Activated T-cell treated with anti-CD3 and anti-CD28 coated beads for 1 hour (primary cell): ENCODE measurements around the gene NARS2.

Experiments used
- DNase-seq: peaks from one replicate; pipeline ENCODE4 v3.0.0-alpha.2; 2020; ENCODE audit warnings: low read depth

Gene NARS2

GRCh38 chr11:78414321-78415051 is 160.2 kb downstream of the NARS2 start:
- no peak for DNase-seq

- DNase-seq: no peak
Observed at GRCh38 chr11:78408619-78409018, 166.0 kb downstream of the NARS2 start.

GRCh38 chr11:78406568-78407196 is 168.0 kb downstream of the NARS2 start:
- DNase-seq: no peak

- DNase-seq: no peak
Observed at GRCh38 chr11:78405805-78406204, 168.9 kb downstream of the NARS2 start.

GRCh38 chr11:78403781-78404180 is 170.9 kb downstream of the NARS2 start:
- DNase-seq: no peak

GRCh38 chr11:78402847-78403246 is 171.8 kb downstream of the NARS2 start:
- DNase-seq: no peak

- no peak for DNase-seq
Observed at GRCh38 chr11:78400702-78401101, 174.0 kb downstream of the NARS2 start.

GRCh38 chr11:78400116-78400515 is 174.5 kb downstream of the NARS2 start:
- no peak for DNase-seq

GRCh38 chr11:78399136-78399535 is 175.5 kb downstream of the NARS2 start:
- DNase-seq: no peak

- DNase-seq: no peak
Observed at GRCh38 chr11:78398715-78399114, 175.9 kb downstream of the NARS2 start.

GRCh38 chr11:78397398-78397797 is 177.3 kb downstream of the NARS2 start:
- no peak for DNase-seq

- no peak for DNase-seq
Observed at GRCh38 chr11:78395597-78395996, 179.1 kb downstream of the NARS2 start.

- DNase-seq: no peak
Observed at GRCh38 chr11:78392854-78393253, 181.8 kb downstream of the NARS2 start.

- DNase-seq: no peak
Observed at GRCh38 chr11:78391424-78391823, 183.2 kb downstream of the NARS2 start.

GRCh38 chr11:78390809-78391208 is 183.9 kb downstream of the NARS2 start:
- DNase-seq: no peak

- no peak for DNase-seq
Observed at GRCh38 chr11:78386215-78386941, 188.3 kb downstream of the NARS2 start.
